Measurements from ENCODE around the gene KLHDC7B. TPM values are rescaled to one million over a fixed set of nuclear protein-coding genes. Genes with fewer than 3 reads are reported as not detected.
"Not testable (repeated sequence)": the region's sequence is repeated elsewhere in the genome, so short reads cannot be mapped to it uniquely, and the experiment has no call there.

Gene KLHDC7B
- total RNA-seq, 1 donor from 2014 or later, result 0.10 TPM

- DNase-seq (ENCODE audit: low spot score), result no peak
Observed at GRCh38 chr22:50517495-50518260, 28.0 kb upstream of the KLHDC7B start.

- DNase-seq (ENCODE audit: low spot score), result no peak
Observed at GRCh38 chr22:50518606-50519005, 27.1 kb upstream of the KLHDC7B start.

- DNase-seq (ENCODE audit: low spot score), result no peak
Observed at GRCh38 chr22:50519151-50519550, 26.5 kb upstream of the KLHDC7B start.

GRCh38 chr22:50520184-50520583, 25.5 kb upstream of the KLHDC7B start:
- DNase-seq (ENCODE audit: low spot score), result not testable (repeated sequence)

- no peak for DNase-seq (ENCODE audit: low spot score)
Observed at GRCh38 chr22:50520826-50521453, 24.8 kb upstream of the KLHDC7B start.

- no peak for DNase-seq (ENCODE audit: low spot score)
Observed at GRCh38 chr22:50521710-50522109, 24.0 kb upstream of the KLHDC7B start.

- DNase-seq (ENCODE audit: low spot score), result no peak
Observed at GRCh38 chr22:50522208-50522805, 23.4 kb upstream of the KLHDC7B start.

GRCh38 chr22:50522806-50523438, 22.8 kb upstream of the KLHDC7B start:
- DNase-seq (ENCODE audit: low spot score), result no peak

- no peak for DNase-seq (ENCODE audit: low spot score)
Observed at GRCh38 chr22:50523458-50523805, 22.3 kb upstream of the KLHDC7B start.

GRCh38 chr22:50523806-50524675, 21.7 kb upstream of the KLHDC7B start:
- DNase-seq (ENCODE audit: low spot score), result no peak

- DNase-seq (ENCODE audit: low spot score), result no peak
Observed at GRCh38 chr22:50524676-50525103, 21.0 kb upstream of the KLHDC7B start.

- DNase-seq (ENCODE audit: low spot score), result peak; percentile 99
Observed at GRCh38 chr22:50525104-50525857, 20.4 kb upstream of the KLHDC7B start, which contains the start of gene SCO2. Gene SCO2, minus strand, starts transcription at chr22:50525598. Its CDS starts 1,187 bp downstream, at chr22:50524411.

- no peak for DNase-seq (ENCODE audit: low spot score)
Observed at GRCh38 chr22:50525858-50526107, 19.9 kb upstream of the KLHDC7B start.

- no peak for DNase-seq (ENCODE audit: low spot score)
Observed at GRCh38 chr22:50526108-50526833, 19.4 kb upstream of the KLHDC7B start.

- DNase-seq (ENCODE audit: low spot score), result no peak
Observed at GRCh38 chr22:50526834-50527801, 18.6 kb upstream of the KLHDC7B start.

- DNase-seq (ENCODE audit: low spot score), result no peak
Observed at GRCh38 chr22:50527921-50528681, 17.6 kb upstream of the KLHDC7B start.

GRCh38 chr22:50528682-50529415, 16.9 kb upstream of the KLHDC7B start:
- DNase-seq (ENCODE audit: low spot score), result no peak

Data from mesenteric fat pad (tissue), 1 donor.